Body of pancreas (tissue), 4 donors: ENCODE data around the gene CPNE5.

Experiments used
- POLR2A ChIP-seq, 3 donors: fragments of 450-650 bp; IDR thresholded peaks; one replicate each; pipeline ENCODE4 v1.6.1; 2016; ENCODE audit warnings: antibody characterized with exemption in 3 of 3, mild to moderate bottlenecking in 2 of 3
- TF ChIP-seq, protein P1 (sequence below), 7 experiments: fragments of 450-650 bp in 4 of 7; fragments of 200-600 bp in 3 of 7; sonication (generic) in 3 of 7; IDR thresholded peaks; one replicate each; pipeline ENCODE4 v1.5.1; 2016 to 2019; ENCODE audit warnings: antibody characterized with exemption in 7 of 7

GRCh38 chr6:36771145-36771544 lies 68.1 kb downstream of the CPNE5 start:
- TF ChIP-seq, protein P1, sequence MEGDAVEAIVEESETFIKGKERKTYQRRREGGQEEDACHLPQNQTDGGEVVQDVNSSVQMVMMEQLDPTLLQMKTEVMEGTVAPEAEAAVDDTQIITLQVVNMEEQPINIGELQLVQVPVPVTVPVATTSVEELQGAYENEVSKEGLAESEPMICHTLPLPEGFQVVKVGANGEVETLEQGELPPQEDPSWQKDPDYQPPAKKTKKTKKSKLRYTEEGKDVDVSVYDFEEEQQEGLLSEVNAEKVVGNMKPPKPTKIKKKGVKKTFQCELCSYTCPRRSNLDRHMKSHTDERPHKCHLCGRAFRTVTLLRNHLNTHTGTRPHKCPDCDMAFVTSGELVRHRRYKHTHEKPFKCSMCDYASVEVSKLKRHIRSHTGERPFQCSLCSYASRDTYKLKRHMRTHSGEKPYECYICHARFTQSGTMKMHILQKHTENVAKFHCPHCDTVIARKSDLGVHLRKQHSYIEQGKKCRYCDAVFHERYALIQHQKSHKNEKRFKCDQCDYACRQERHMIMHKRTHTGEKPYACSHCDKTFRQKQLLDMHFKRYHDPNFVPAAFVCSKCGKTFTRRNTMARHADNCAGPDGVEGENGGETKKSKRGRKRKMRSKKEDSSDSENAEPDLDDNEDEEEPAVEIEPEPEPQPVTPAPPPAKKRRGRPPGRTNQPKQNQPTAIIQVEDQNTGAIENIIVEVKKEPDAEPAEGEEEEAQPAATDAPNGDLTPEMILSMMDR (IDR thresholded peaks at IDR 0.05), result no peak
- TF ChIP-seq POLR2A (IDR thresholded peaks at IDR 0.05), result no peak
